Tibial nerve (tissue), 3 donors: Measurements from ENCODE around the gene CX3CR1.

Experiments used
- CTCF ChIP-seq, 5 experiments: fragments of 200-600 bp in 3 of 5; fragments of 450-650 bp in 2 of 5; sonication (generic) in 3 of 5; IDR thresholded peaks; one replicate each; pipeline ENCODE4 v1.5.1; 2016 to 2019; ENCODE audit warnings: antibody characterized with exemption in 5 of 5, mild to moderate bottlenecking in 3 of 5, moderate library complexity in 2 of 5
- POLR2A ChIP-seq, 2 donors: fragments of 450-650 bp; IDR thresholded peaks; one replicate each; pipeline ENCODE4 v1.6.1; 2017; ENCODE audit warnings: antibody characterized with exemption in 2 of 2, mild to moderate bottlenecking in 2 of 2, moderate library complexity in 2 of 2

- no peak for TF ChIP-seq POLR2A (IDR thresholded peaks at IDR 0.05)
- TF ChIP-seq CTCF (IDR thresholded peaks at IDR 0.05) = no peak
These were observed 1.7 kb upstream of the CX3CR1 start for GRCh38 chr3:39281533-39281932.
